GM21786 (cell line): Measurements from ENCODE around the gene HYAL4.
A peak's percentile ranks its signal among the peaks of the same experiment; 100 is the strongest.
"Not testable (repeated sequence)": the region's sequence is repeated elsewhere in the genome, so short reads cannot be mapped to it uniquely, and the experiment has no call there.

Source experiments
- ATAC-seq: cut with Tn5 transposase; IDR thresholded peaks from one replicate; pipeline ENCODE4 v1.9.1; 2021; ENCODE audit not compliant: unreplicated experiment

HYAL4 gene

DNA sequence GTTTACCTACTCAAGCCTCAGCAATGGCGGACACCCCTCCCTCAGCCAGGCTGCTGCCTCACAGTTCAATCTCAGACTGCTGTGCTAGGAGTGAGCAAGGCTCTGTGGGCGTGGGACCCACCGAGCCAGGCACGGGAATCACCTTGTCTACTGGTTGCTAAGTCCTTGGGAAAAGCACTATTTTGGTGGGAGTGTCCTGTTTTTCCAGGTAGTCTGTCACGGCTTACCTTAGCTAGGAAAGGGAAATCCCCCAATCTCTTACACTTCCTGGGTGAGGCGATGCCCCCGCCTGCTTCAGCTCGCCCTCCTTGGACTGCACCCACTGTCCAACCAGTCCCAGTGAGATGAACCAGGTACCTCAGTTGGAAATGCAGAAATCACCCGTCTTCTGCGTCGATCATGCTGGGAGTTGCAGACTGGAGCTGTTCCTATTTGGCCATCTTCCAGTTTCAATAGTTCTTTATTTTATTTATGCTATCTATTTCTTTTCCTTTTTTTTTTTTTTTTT is at the start of gene HYAL4:
TSS of gene HYAL4 (plus strand) at position 458 of the 508 bp plus-strand sequence. CDS start 23,105 bp downstream, outside the sequence.
- ATAC-seq, result no peak

GRCh38 chr7:123795917-123796316 is 49.1 kb upstream of the HYAL4 start:
- no peak for ATAC-seq

GRCh38 chr7:123796568-123796967 is 48.4 kb upstream of the HYAL4 start:
- no peak for ATAC-seq

GRCh38 chr7:123797673-123798531 is 47.1 kb upstream of the HYAL4 start:
- ATAC-seq, result no peak

DNA sequence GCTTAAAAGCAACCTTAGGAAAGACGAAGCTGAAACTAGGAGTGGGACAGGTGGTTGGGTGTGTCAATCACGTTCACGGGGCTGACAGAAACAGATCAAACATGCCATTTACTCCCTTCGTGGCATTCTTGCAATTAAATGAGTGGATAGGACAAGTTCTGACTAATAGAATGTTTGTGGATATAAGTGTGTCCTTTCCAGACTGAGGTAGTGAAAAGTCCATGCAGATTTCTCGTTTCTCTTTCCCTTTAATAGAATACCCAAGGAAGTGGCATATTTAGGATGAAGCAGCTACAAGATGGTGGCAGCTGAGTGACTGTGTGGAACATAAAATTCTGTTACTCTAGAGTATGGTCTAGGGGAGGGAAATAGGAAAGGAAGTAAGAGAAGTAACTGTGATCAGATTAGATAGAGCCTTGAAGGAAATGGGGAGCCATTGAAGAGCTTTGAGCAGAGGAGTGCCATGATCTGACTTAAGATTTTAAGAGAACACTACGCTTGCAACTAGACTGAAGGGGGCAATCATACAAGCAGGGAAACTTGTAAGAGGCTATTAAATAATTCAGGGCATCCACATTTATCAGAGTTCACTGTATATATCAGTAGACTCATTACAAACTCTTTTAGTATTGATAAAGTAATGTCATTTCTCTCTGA is 46.3 kb upstream of the HYAL4 start:
- no peak for ATAC-seq

GRCh38 chr7:123802249-123802648 is 42.7 kb upstream of the HYAL4 start:
- ATAC-seq, result no peak

- no peak for ATAC-seq
Observed at GRCh38 chr7:123805287-123805686, 39.7 kb upstream of the HYAL4 start.

DNA sequence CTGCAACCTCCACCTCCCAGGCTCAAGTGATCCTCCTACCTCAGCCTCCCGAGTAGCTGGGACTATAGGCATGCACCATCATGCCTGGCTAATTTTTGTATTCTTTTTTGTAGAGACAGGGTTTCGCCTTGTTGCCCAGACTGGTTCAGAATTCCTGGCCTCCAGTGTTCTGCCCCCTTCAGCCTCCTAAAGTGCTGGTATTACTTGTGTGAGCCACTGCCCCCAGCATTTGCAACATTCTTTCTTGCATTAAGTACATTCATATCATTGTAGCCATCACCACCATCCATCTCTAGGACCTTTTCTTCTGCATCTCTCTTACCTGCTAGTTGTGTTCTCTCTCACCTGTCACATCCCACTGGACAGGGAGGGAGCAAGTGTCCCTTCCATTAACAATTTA is 35.5 kb upstream of the HYAL4 start:
- no peak for ATAC-seq

GRCh38 chr7:123811056-123811455 is 33.9 kb upstream of the HYAL4 start:
- ATAC-seq, result no peak

GRCh38 chr7:123816916-123817315 is 28.1 kb upstream of the HYAL4 start:
- ATAC-seq, result no peak

GRCh38 chr7:123819001-123819400 is 26.0 kb upstream of the HYAL4 start:
- no peak for ATAC-seq

DNA sequence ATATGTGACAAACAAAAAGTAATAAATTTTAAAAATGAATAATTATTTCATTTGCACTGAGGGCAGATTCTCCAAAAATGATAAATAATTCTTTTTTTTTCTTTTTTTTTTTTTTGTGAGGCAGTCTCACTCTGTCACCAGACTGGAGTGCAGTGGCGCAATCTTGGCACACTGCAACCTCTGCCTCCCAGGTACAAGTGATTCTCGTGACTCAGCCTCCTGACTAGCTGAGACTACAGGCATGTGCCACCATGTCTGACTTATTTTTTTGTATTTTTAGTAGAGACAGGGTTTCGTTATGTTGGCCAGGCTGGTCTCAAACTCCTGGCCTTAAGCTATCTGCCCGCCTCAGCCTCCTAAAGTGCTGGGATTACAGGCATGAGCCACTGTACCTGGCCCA is 25.2 kb upstream of the HYAL4 start:
- ATAC-seq, result not testable (repeated sequence)

- no peak for ATAC-seq
Observed at GRCh38 chr7:123820864-123821263, 24.1 kb upstream of the HYAL4 start.

GRCh38 chr7:123821320-123821719 is 23.6 kb upstream of the HYAL4 start:
- no peak for ATAC-seq

DNA sequence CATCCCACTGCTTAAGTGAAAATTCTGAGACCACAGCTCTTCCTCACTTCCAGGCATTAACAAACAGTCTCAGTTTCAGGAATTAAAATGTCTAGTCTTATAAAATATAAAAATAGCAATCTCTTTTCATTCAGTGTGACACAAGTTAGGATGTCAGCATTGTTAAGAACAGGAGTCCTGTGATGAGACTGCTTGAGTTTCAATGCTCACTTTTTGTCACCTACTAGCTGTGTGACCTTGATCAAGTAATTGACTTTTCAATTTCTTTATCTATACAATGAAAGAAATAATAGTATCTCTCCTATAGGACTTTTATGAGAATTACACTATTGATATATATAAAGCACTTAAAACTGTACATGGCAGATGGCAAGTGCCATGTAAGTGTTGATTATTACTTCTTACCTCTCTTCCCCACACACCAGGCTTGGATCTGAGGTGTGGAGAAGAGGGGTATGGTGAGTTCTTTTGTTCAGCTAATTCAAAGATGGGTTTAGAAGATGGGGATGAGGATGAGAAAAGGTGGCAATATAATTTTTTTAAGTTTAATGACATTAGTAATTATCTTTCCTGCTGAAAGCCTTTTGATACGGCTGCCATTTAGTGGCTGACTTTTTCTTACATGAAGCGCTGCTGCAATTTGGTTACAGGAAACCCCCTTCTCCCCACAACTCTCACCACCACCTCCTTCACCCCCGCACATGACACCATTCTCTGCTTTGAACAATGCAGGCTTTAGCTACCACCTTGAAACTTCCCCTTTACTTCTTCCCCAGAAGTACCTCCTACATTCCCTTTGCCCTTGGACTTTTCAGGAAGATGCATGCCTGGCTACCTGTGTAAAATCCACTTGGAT is 20.8 kb upstream of the HYAL4 start:
- peak; percentile 95 for ATAC-seq

DNA sequence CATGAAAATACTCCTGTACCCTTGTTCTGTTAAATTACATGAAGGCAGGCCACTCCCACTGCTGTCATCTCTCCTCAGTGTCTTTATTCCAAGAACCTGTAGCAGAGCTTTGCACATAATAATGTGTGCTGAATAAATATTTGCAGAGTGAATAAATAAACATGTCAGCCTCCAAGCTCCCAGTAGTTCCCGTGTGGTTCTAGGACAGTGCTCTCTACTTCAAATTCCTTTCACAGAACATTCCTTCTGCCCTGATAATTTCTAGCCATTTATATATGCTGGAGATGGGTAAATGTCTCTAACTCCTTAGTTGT is 20.3 kb upstream of the HYAL4 start:
- ATAC-seq, result peak; percentile 22

- ATAC-seq, result no peak
Observed at GRCh38 chr7:123828805-123829204, 16.2 kb upstream of the HYAL4 start.

DNA sequence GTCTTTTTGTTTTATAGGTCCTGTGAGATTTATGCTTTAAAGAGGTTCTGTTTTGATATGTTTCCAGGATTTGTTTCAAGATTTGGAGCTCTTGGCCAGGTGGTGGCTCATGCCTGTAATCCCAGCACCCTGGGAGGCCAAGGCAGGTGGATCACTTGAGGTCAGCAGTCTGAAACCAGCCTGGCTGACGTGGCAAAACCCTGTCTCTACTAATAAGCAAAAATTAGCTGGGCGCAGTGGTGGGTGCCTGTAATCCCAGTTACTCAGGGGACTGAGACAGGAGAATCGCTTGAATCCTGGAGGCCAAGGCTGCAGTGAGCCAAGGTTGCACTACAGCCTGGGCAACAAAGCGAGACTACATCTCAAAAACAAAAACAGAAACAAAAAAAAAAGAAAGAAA is 8.3 kb upstream of the HYAL4 start:
- no peak for ATAC-seq

GRCh38 chr7:123839106-123839505 is 5.9 kb upstream of the HYAL4 start:
- ATAC-seq, result not testable (repeated sequence)

- ATAC-seq, result not testable (repeated sequence)
Observed at GRCh38 chr7:123844142-123844541, 827 bp upstream of the HYAL4 start.

GRCh38 chr7:123845823-123846216 is 851 bp downstream of the HYAL4 start:
- no peak for ATAC-seq
